ENCODE data around the gene CMPK1. TPM values are rescaled to one million over a fixed set of nuclear protein-coding genes. Genes with fewer than 3 reads are reported as not detected.

CMPK1 gene
- total and polyA plus RNA-seq, 10 of the 15 experiments (the other 5 are each of a cell fraction or from before 2014, with no cell fraction given), result 43.7 to 159 (median 85.6) TPM

GRCh38 chr1:47407481-47407880 lies 73.9 kb downstream of the CMPK1 start (continued):
- TF ChIP-seq, protein P1, sequence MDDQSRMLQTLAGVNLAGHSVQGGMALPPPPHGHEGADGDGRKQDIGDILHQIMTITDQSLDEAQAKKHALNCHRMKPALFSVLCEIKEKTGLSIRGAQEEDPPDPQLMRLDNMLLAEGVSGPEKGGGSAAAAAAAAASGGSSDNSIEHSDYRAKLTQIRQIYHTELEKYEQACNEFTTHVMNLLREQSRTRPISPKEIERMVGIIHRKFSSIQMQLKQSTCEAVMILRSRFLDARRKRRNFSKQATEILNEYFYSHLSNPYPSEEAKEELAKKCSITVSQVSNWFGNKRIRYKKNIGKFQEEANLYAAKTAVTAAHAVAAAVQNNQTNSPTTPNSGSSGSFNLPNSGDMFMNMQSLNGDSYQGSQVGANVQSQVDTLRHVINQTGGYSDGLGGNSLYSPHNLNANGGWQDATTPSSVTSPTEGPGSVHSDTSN (IDR thresholded peaks at IDR 0.05; ENCODE audit: insufficient replicate concordance, low read depth, low read length), result no peak
- no peak for TF ChIP-seq HSF1 (IDR thresholded peaks at IDR 0.05; ENCODE audit: low read depth, low read length)
- TF ChIP-seq, protein P2, sequence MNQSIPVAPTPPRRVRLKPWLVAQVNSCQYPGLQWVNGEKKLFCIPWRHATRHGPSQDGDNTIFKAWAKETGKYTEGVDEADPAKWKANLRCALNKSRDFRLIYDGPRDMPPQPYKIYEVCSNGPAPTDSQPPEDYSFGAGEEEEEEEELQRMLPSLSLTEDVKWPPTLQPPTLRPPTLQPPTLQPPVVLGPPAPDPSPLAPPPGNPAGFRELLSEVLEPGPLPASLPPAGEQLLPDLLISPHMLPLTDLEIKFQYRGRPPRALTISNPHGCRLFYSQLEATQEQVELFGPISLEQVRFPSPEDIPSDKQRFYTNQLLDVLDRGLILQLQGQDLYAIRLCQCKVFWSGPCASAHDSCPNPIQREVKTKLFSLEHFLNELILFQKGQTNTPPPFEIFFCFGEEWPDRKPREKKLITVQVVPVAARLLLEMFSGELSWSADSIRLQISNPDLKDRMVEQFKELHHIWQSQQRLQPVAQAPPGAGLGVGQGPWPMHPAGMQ (IDR thresholded peaks at IDR 0.05; ENCODE audit: borderline replicate concordance), result no peak

DNA sequence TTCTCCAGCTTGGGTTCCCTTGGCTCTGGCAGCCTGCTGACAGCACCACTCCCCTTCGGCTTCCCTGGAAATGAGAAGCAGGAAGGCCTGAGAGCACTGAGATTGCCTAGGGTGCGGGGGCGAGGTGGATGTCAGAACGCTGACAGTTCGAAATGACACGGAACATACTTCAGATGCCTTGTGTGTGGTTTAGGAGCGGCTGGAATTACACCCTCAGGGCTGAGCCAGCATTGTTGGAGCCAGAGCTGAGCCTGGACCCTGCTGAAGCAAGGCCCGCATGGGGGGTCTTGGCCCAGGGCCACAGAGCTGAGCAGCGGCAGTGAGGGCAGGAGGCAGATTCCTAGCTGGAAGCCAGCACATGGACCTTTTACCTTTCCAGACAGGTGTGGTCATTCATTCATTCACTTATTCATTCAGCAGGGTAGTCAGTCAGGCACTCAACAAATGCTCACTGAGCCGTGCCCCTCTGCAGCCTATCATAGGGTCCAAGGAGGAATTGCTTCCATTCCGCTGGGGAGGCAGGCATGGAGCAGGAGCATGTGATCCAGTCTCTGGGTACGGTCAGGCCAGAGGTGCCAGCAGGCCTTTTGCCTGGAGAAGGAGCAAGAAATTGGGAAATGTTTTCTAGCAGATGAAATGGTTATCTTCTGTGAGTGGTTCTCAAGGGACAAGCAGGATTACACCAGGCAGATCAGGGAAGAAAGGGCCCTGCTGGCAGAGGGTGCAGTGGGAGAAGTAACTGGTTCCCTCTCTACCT lies 75.9 kb downstream of the CMPK1 start:
- intact Hi-C loops (cut with micrococcal nuclease; ENCODE audit: unreplicated experiment), result no loop called here
- H3K36me3 ChIP-seq (ENCODE audit: control insufficient read depth in 2 of 2, insufficient read depth in 2 of 2, low read length in 1 of 2), result no peaks in the 10 kb centered on the region
- ChIA-PET CTCF (interaction anchor here (0.7 to 3.1 kb wide), 2 partner anchors 21 to 25 kb away, joined by 3 to 14 read pairs; no protein-coding TSS in a partner anchor), SMC1A (ENCODE audit: uncharacterized antibody, unreplicated experiment) (no interaction called here), RAD21 (ENCODE audit: unreplicated experiment) (no interaction called here), POLR2A (no interaction called here)
- WGBS (ENCODE audit: insufficient coverage, insufficient replicate concordance, low lambda C conversion rate, missing lambda C conversion rate), result 43% methylated on average over 12 of the region's 12 CpGs
- no peak for DNase-seq (ENCODE audit: low read depth, low spot score)
- BruUV-seq (replicated peaks), result no TSS peak
- FAIRE-seq, result no peak
- no peak overlapping the region for H3K9ac ChIP-seq (ENCODE audit: control insufficient read depth, insufficient read depth, low read length)
- no peak for ATAC-seq
- TF ChIP-seq, protein P3, sequence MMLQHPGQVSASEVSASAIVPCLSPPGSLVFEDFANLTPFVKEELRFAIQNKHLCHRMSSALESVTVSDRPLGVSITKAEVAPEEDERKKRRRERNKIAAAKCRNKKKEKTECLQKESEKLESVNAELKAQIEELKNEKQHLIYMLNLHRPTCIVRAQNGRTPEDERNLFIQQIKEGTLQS (IDR thresholded peaks at IDR 0.05; ENCODE audit: borderline replicate concordance, extremely low read depth, low read depth, low read length), result no peak
- TF ChIP-seq TCF7 (IDR thresholded peaks at IDR 0.05; ENCODE audit: borderline replicate concordance) (no peak), SMC3 (IDR thresholded peaks at IDR 0.05; ENCODE audit: borderline replicate concordance, low read length) (no peak), PML (IDR thresholded peaks at IDR 0.05; ENCODE audit: low read length) (no peak), SIX5 (IDR thresholded peaks at IDR 0.05; ENCODE audit: low read depth, low read length, severe bottlenecking) (no peak)
- H2AFZ ChIP-seq (ENCODE audit: control insufficient read depth, low read depth, low read length), result no peak overlapping the region
- H3K4me2 ChIP-seq (ENCODE audit: control insufficient read depth, insufficient read depth), result no peak overlapping the region
- no peaks in the 10 kb centered on the region for H3K9me3 ChIP-seq (replicated peaks; ENCODE audit: control insufficient read depth, insufficient read depth, low read length)
- peaks cover 5% of the 10 kb centered on the region; the same call in 1 of the 2 replicates for H3K4me1 ChIP-seq (ENCODE audit: control insufficient read depth, insufficient read depth, low read length)
- H3K4me3 ChIP-seq, result no peak overlapping the region
- H3K27me3 ChIP-seq (replicated peaks in 1 of 2; ENCODE audit: control insufficient read depth in 2 of 2, insufficient read depth in 2 of 2, low read length in 1 of 2), result peaks cover under 1 to 1% of the 10 kb centered on the region in 2 experiments; a peak in 2 of 4 replicates
- no peak overlapping the region for H3K27ac ChIP-seq (ENCODE audit: control insufficient read depth, insufficient read depth)
- H4K20me1 ChIP-seq (ENCODE audit: control insufficient read depth, insufficient read depth), result no peaks in the 10 kb centered on the region
- in situ Hi-C loops (cut with MboI), result no loop called here
- H3K79me2 ChIP-seq (ENCODE audit: control insufficient read depth, insufficient read depth, low read length), result no peaks in the 10 kb centered on the region
